SJSA1 (cell line): Measurements from ENCODE around the gene PTCH2. TPM values are rescaled to one million over a fixed set of nuclear protein-coding genes. Genes with fewer than 3 reads are reported as not detected.

Experiments used
- DNase-seq, 2 experiments: peaks; one replicate each; pipeline ENCODE4 v3.0.0-alpha.2; 2015 to 2020; ENCODE audit warnings: low spot score in 2 of 2, low read depth in 1 of 2
- H3K27ac ChIP-seq: fragments of 250-450 bp; sonication (Bioruptor Pico); 2 replicates; pipeline ENCODE4 v1.5.1; 2020; ENCODE audit warnings: mild to moderate bottlenecking, moderate library complexity
- H3K27me3 ChIP-seq: fragments of 250-450 bp; sonication (Bioruptor Pico); replicated peaks from 2 replicates; pipeline ENCODE4 v1.5.1; 2020; ENCODE audit warnings: mild to moderate bottlenecking, moderate library complexity
- H3K36me3 ChIP-seq: fragments of 250-450 bp; sonication (Bioruptor Pico); 2 replicates; pipeline ENCODE4 v1.5.1; 2020; ENCODE audit warnings: mild to moderate bottlenecking
- H3K4me1 ChIP-seq: fragments of 250-450 bp; sonication (Bioruptor Pico); replicated peaks from 2 replicates; pipeline ENCODE4 v1.6.1; 2021; ENCODE audit warnings: mild to moderate bottlenecking
- H3K4me3 ChIP-seq: fragments of 250-450 bp; sonication (Bioruptor Pico); 2 replicates; pipeline ENCODE4 v1.5.1; 2020; ENCODE audit warnings: mild to moderate bottlenecking
- H3K9me3 ChIP-seq: fragments of 250-450 bp; sonication (Bioruptor Pico); replicated peaks from 2 replicates; pipeline ENCODE4 v1.5.1; 2020; ENCODE audit warnings: mild to moderate bottlenecking
- total RNA-seq: library from RNA; depleted of rRNA; stranded (reverse); fragments of >200 nt; shearing (Covaris generic); gene quantifications from 2 replicates; pipeline ENCODE4 v1.2.3, GENCODE V29; 2014

Gene PTCH2
- total RNA-seq, 1 experiment from 2014 or later: 1.5 TPM

GRCh38 chr1:44808063-44808937 is 34.8 kb downstream of the PTCH2 start, which contains the start of gene BTBD19:
TSS of gene BTBD19 (plus strand) at chr1:44808523. CDS start at chr1:44808821, 298 bp downstream.
- Histone ChIP-seq H3K27me3 (no peaks in the 10 kb centered on the region), H3K36me3 (peaks cover 34% of the 10 kb centered on the region), H3K27ac (peak within 1 kb of the TSS; percentile 99), H3K4me1 (peaks cover 55% of the 10 kb centered on the region), H3K9me3 (no peaks in the 10 kb centered on the region), H3K4me3 (peak within 1 kb of the TSS; percentile 18)
- peak; percentile 92 to 94 for DNase-seq

GRCh38 chr1:44807364-44808062 is 35.5 kb downstream of the PTCH2 start:
- DNase-seq: peak; percentile 99 to 100
- H3K4me3 ChIP-seq: no peak overlapping the region; the same call in 1 of the 2 replicates
- no peaks in the 10 kb centered on the region for H3K27me3 ChIP-seq
- H3K9me3 ChIP-seq: no peaks in the 10 kb centered on the region
- H3K4me1 ChIP-seq: peaks cover 55% of the 10 kb centered on the region
- H3K27ac ChIP-seq: peak overlapping the region; percentile 99
- peaks cover 41% of the 10 kb centered on the region for H3K36me3 ChIP-seq

- H3K36me3 ChIP-seq: peaks cover 48% of the 10 kb centered on the region
- no peaks in the 10 kb centered on the region for H3K9me3 ChIP-seq
- H3K27me3 ChIP-seq: no peaks in the 10 kb centered on the region
- no peak for DNase-seq
- peak within 1 kb of the TSS; percentile 99 for H3K27ac ChIP-seq
- no peak within 1 kb of the TSS; the same call in 1 of the 2 replicates for H3K4me3 ChIP-seq
- H3K4me1 ChIP-seq: peaks cover 59% of the 10 kb centered on the region
These were observed 36.2 kb downstream of the PTCH2 start, which contains the start of gene DYNLT4 for GRCh38 chr1:44806704-44807363. TSS of gene DYNLT4 (minus strand) at chr1:44807351. CDS start at chr1:44806668, 683 bp downstream.

- Histone ChIP-seq H3K4me1 (peaks cover 55% of the 10 kb centered on the region), H3K27ac (peak overlapping the region; percentile 99), H3K4me3 (no peak overlapping the region), H3K27me3 (no peaks in the 10 kb centered on the region), H3K9me3 (no peaks in the 10 kb centered on the region), H3K36me3 (peaks cover 48% of the 10 kb centered on the region)
- DNase-seq: no peak
These were observed 36.9 kb downstream of the PTCH2 start for GRCh38 chr1:44806025-44806703.

- Histone ChIP-seq H3K4me3 (no peak overlapping the region), H3K27me3 (no peaks in the 10 kb centered on the region), H3K27ac (no peak overlapping the region), H3K9me3 (no peaks in the 10 kb centered on the region), H3K4me1 (peaks cover 61% of the 10 kb centered on the region), H3K36me3 (peaks cover 50% of the 10 kb centered on the region)
- DNase-seq: no peak
These were observed 37.6 kb downstream of the PTCH2 start for GRCh38 chr1:44805311-44806024.

GRCh38 chr1:44803312-44804095 is 39.5 kb downstream of the PTCH2 start:
- Histone ChIP-seq H3K27ac (no peak overlapping the region), H3K9me3 (no peaks in the 10 kb centered on the region), H3K36me3 (peaks cover 53% of the 10 kb centered on the region), H3K4me1 (peaks cover 55% of the 10 kb centered on the region), H3K4me3 (no peak overlapping the region), H3K27me3 (no peaks in the 10 kb centered on the region)
- DNase-seq: no peak

GRCh38 chr1:44803062-44803311 is 40.1 kb downstream of the PTCH2 start:
- no peak for DNase-seq
- Histone ChIP-seq H3K4me3 (no peak overlapping the region), H3K9me3 (no peaks in the 10 kb centered on the region), H3K27ac (no peak overlapping the region), H3K4me1 (peaks cover 55% of the 10 kb centered on the region), H3K36me3 (peaks cover 53% of the 10 kb centered on the region), H3K27me3 (no peaks in the 10 kb centered on the region)

- no peak for DNase-seq
- Histone ChIP-seq H3K4me3 (no peak overlapping the region), H3K36me3 (peaks cover 53% of the 10 kb centered on the region), H3K4me1 (peaks cover 50% of the 10 kb centered on the region), H3K27me3 (no peaks in the 10 kb centered on the region), H3K9me3 (no peaks in the 10 kb centered on the region), H3K27ac (no peak overlapping the region)
These were observed 40.6 kb downstream of the PTCH2 start for GRCh38 chr1:44802306-44803061.

- Histone ChIP-seq H3K27me3 (no peaks in the 10 kb centered on the region), H3K36me3 (peaks cover 50% of the 10 kb centered on the region), H3K9me3 (no peaks in the 10 kb centered on the region), H3K4me3 (no peak overlapping the region; the same call in 1 of the 2 replicates), H3K4me1 (peaks cover 43% of the 10 kb centered on the region), H3K27ac (no peak overlapping the region)
- no peak for DNase-seq
These were observed 41.4 kb downstream of the PTCH2 start for GRCh38 chr1:44801491-44802305.

GRCh38 chr1:44799770-44800584 is 43.1 kb downstream of the PTCH2 start, which contains the start of gene PLK3:
TSS of gene PLK3 (plus strand) at chr1:44800377. CDS start at chr1:44800464, 87 bp downstream.
- Histone ChIP-seq H3K27ac (peak within 1 kb of the TSS; percentile 53), H3K36me3 (peaks cover 34% of the 10 kb centered on the region), H3K4me1 (peaks cover 36% of the 10 kb centered on the region), H3K9me3 (no peaks in the 10 kb centered on the region), H3K27me3 (no peaks in the 10 kb centered on the region), H3K4me3 (peak within 1 kb of the TSS; percentile 79)
- DNase-seq: peak; percentile 98 to 99
